Psoas muscle (tissue), 8 donors: ENCODE results near the gene TMEM252. TPM values are rescaled to one million over a fixed set of nuclear protein-coding genes. Genes with fewer than 3 reads are reported as not detected.

Source experiments
- ATAC-seq, 4 donors: fragments of 200-7000 bp; cut with Tn5 transposase; one replicate each; pipeline ENCODE4 v1.9.1; 2020; ENCODE audit warnings: moderate library complexity in 3 of 4, mild to moderate bottlenecking in 2 of 4
- DNase-seq, 2 donors: peaks; one replicate each; pipeline ENCODE4 v3.0.0-alpha.2; 2020
- H3K27ac ChIP-seq: fragments of 200-600 bp; one replicate; pipeline ENCODE4 v1.8.0; 2022
- H3K27me3 ChIP-seq, 3 donors: fragments of 200-600 bp in 1 of 3; one replicate each; pipeline versions ENCODE4 v1.6.1 to v1.8.0; 2013 to 2022; ENCODE audit warnings: low read length in 2 of 3, mild to moderate bottlenecking in 2 of 3, moderate library complexity in 1 of 3; ENCODE audit not compliant: insufficient read depth in 3 of 3
- H3K36me3 ChIP-seq, 2 donors: fragments of 200-600 bp in 1 of 2; one replicate each; pipeline versions ENCODE4 v1.6.1 to v1.8.0; 2013 to 2022; ENCODE audit warnings: low read depth in 1 of 2, mild to moderate bottlenecking in 1 of 2, moderate library complexity in 1 of 2; ENCODE audit not compliant: insufficient read depth in 1 of 2
- H3K4me1 ChIP-seq: fragments of 200-600 bp; one replicate; pipeline ENCODE4 v1.8.0; 2022
- H3K4me3 ChIP-seq: fragments of 200-600 bp; one replicate; pipeline ENCODE4 v1.8.0; 2022; ENCODE audit warnings: mild to moderate bottlenecking
- H3K9me3 ChIP-seq: fragments of 200-600 bp; one replicate; pipeline ENCODE4 v1.8.0; 2022
- CTCF ChIP-seq: fragments of 200-600 bp; IDR thresholded peaks from one replicate; pipeline ENCODE4 v1.8.0; 2022; ENCODE audit warnings: antibody characterized with exemption
- WGBS, 3 donors: extraction: QIAGEN DNeasy Blood & Tissue Kit; methylation state at CpG; one replicate each; pipeline versions ENCODE4 v1.1.6 to v1.1.7; 2013; 5-methylcytosine and 5-hydroxymethylcytosine counted together
- intact Hi-C, 2 donors: fragments of 100-400 bp; cut with DNase I; formaldehyde crosslinking; loops; one replicate each; pipeline versions ENCODE4 v1.11.0 to v1.14.2; 2022
- polyA plus RNA-seq, 3 donors: library from polyadenylated mRNA; stranded (reverse); fragments of 200-250 nt; gene quantifications; one replicate each; pipeline ENCODE4 v1.2.3, GENCODE V29; 2013
- total RNA-seq, 4 donors: library from RNA; stranded (reverse); fragmentation: NEBNext Ultra II Directional in 2 of 4; extraction: Animal tissue kit (Norgen Biotek cat#: 25700) in 2 of 4; gene quantifications; one replicate each; pipeline versions ENCODE4 v1.2.1 to v1.2.4, GENCODE V29; 2021 to 2023
- donor health status: healthy with polysubstance abuse.
- donor health status: DM: no; HTN: no; CAD: no; lungs with moderate emphysema.
- donor health status: Bipolar disorder and iron deficiency.
- donor health status: healthy.
- donor health status: DM: yes; HTN: yes; CAD: no.
- donor health status: DM: no; HTN: no; CAD: no.
- donor health status: DM: no; HTN: no; CAD: no.
- donor health status: DM: yes; HTN: yes; CAD: no.

TMEM252 gene
- total and polyA plus RNA-seq, 7 donors: not detected

- Histone ChIP-seq H3K36me3 (peaks cover 2 to 40% of the 10 kb centered on the region in 2 donors), H3K9me3 (no peaks in the 10 kb centered on the region), H3K4me3 (no peak overlapping the region), H3K27me3 (no peaks in the 10 kb centered on the region), H3K27ac (no peak overlapping the region), H3K4me1 (no peaks in the 10 kb centered on the region)
- ATAC-seq: no peak
- DNase-seq: no peak
- TF ChIP-seq CTCF: no peak
- 36 to 39% (median 38%) methylated on average over 2 of the region's 2 CpGs for WGBS, 3 donors
- intact Hi-C loops: loop anchor here in 1 of 2 donors (2.0 kb wide), 1 partner anchor 17 kb away; no protein-coding TSS in a partner anchor
These were observed 52.6 kb downstream of the TMEM252 start for GRCh38 chr9:68488126-68488525.

Other genes with a start within 250 kb of the TMEM252 start
- not detected for gene FOXD4L3, start 238.0 kb downstream of the TMEM252 start, total RNA-seq
- gene FOXD4L3, start 238.0 kb downstream of the TMEM252 start, polyA plus RNA-seq: under 1 TPM in 1 of 3 donors, not detected in 2; 0.01 TPM
- gene PGM5, start 184.3 kb downstream of the TMEM252 start, total RNA-seq: 10 to 100 TPM; 15.0 to 54.2 (median 18.4) TPM
- gene PGM5, start 184.3 kb downstream of the TMEM252 start, polyA plus RNA-seq: 10 to 100 TPM in 2 of 3 donors, 1 to 10 TPM in 1; 3.7 to 11.7 (median 10.2) TPM
- gene PIP5K1B, start 164.4 kb upstream of the TMEM252 start, total RNA-seq: 1 to 10 TPM; 1.1 to 1.9 (median 1.8) TPM
- 1 to 10 TPM in 1 of 3 donors, under 1 TPM in 2; 0.48 to 2.5 (median 0.70) TPM for gene PIP5K1B, start 164.4 kb upstream of the TMEM252 start, polyA plus RNA-seq